Measurements from ENCODE around the gene ATRNL1. TPM values are rescaled to one million over a fixed set of nuclear protein-coding genes. Genes with fewer than 3 reads are reported as not detected.

Gene ATRNL1
- total RNA-seq, 1 donor from 2014 or later, result 0.93 TPM

- no peaks in the 10 kb centered on the region for H3K4me1 ChIP-seq
- no peak overlapping the region for H3K27ac ChIP-seq
- DNase-seq, result no peak
- no peaks in the 10 kb centered on the region for H3K27me3 ChIP-seq
- no peak for TF ChIP-seq CTCF (IDR thresholded peaks at IDR 0.05)
- H3K9me3 ChIP-seq, result no peaks in the 10 kb centered on the region
- intact Hi-C loops (cut with DNase I), result no loop called here
- no peaks in the 10 kb centered on the region for H3K36me3 ChIP-seq
- no peak for ATAC-seq
- H3K4me3 ChIP-seq, result no peak overlapping the region
Measured at GRCh38 chr10:115833119-115833518, 740.0 kb downstream of the ATRNL1 start.

- H3K36me3 ChIP-seq, result no peaks in the 10 kb centered on the region
- intact Hi-C loops (cut with DNase I), result no loop called here
- H3K27me3 ChIP-seq, result no peaks in the 10 kb centered on the region
- no peaks in the 10 kb centered on the region for H3K4me1 ChIP-seq
- H3K9me3 ChIP-seq, result no peaks in the 10 kb centered on the region
- DNase-seq, result no peak
- TF ChIP-seq CTCF (IDR thresholded peaks at IDR 0.05), result no peak
- H3K4me3 ChIP-seq, result no peak overlapping the region
- H3K27ac ChIP-seq, result no peak overlapping the region
- no peak for ATAC-seq
Measured at GRCh38 chr10:115844591-115844990, 751.4 kb downstream of the ATRNL1 start.

- no peaks in the 10 kb centered on the region for H3K27me3 ChIP-seq
- ATAC-seq (no peak), DNase-seq (no peak)
- H3K36me3 ChIP-seq, result no peaks in the 10 kb centered on the region
- no peak overlapping the region for H3K4me3 ChIP-seq
- no peaks in the 10 kb centered on the region for H3K4me1 ChIP-seq
- no peak for TF ChIP-seq CTCF (IDR thresholded peaks at IDR 0.05)
- H3K9me3 ChIP-seq, result no peaks in the 10 kb centered on the region
- intact Hi-C loops (cut with DNase I), result no loop called here
- no peak overlapping the region for H3K27ac ChIP-seq
Measured at GRCh38 chr10:115845921-115846320, 752.8 kb downstream of the ATRNL1 start.

GRCh38 chr10:115846528-115846927 lies 753.4 kb downstream of the ATRNL1 start:
- Histone ChIP-seq H3K27ac (no peak overlapping the region), H3K36me3 (no peaks in the 10 kb centered on the region), H3K9me3 (no peaks in the 10 kb centered on the region), H3K4me3 (no peak overlapping the region), H3K27me3 (no peaks in the 10 kb centered on the region), H3K4me1 (no peaks in the 10 kb centered on the region)
- no peak for ATAC-seq
- no peak for TF ChIP-seq CTCF (IDR thresholded peaks at IDR 0.05)
- intact Hi-C loops (cut with DNase I), result no loop called here
- DNase-seq, result no peak

- TF ChIP-seq CTCF (IDR thresholded peaks at IDR 0.05), result no peak
- H3K9me3 ChIP-seq, result no peaks in the 10 kb centered on the region
- no peak overlapping the region for H3K4me3 ChIP-seq
- H3K36me3 ChIP-seq, result no peaks in the 10 kb centered on the region
- H3K27me3 ChIP-seq, result no peaks in the 10 kb centered on the region
- no peaks in the 10 kb centered on the region for H3K4me1 ChIP-seq
- DNase-seq (no peak), ATAC-seq (no peak)
- intact Hi-C loops (cut with DNase I), result no loop called here
- no peak overlapping the region for H3K27ac ChIP-seq
Measured at GRCh38 chr10:115849197-115849596, 756.0 kb downstream of the ATRNL1 start.

GRCh38 chr10:115850666-115851065 lies 757.5 kb downstream of the ATRNL1 start:
- DNase-seq, result no peak
- no peak for ATAC-seq
- no peaks in the 10 kb centered on the region for H3K36me3 ChIP-seq
- H3K27me3 ChIP-seq, result no peaks in the 10 kb centered on the region
- H3K4me1 ChIP-seq, result no peaks in the 10 kb centered on the region
- no peaks in the 10 kb centered on the region for H3K9me3 ChIP-seq
- intact Hi-C loops (cut with DNase I), result no loop called here
- no peak overlapping the region for H3K27ac ChIP-seq
- no peak for TF ChIP-seq CTCF (IDR thresholded peaks at IDR 0.05)
- H3K4me3 ChIP-seq, result no peak overlapping the region
